ENCODE data around the gene RP2.

Gene RP2

DNA sequence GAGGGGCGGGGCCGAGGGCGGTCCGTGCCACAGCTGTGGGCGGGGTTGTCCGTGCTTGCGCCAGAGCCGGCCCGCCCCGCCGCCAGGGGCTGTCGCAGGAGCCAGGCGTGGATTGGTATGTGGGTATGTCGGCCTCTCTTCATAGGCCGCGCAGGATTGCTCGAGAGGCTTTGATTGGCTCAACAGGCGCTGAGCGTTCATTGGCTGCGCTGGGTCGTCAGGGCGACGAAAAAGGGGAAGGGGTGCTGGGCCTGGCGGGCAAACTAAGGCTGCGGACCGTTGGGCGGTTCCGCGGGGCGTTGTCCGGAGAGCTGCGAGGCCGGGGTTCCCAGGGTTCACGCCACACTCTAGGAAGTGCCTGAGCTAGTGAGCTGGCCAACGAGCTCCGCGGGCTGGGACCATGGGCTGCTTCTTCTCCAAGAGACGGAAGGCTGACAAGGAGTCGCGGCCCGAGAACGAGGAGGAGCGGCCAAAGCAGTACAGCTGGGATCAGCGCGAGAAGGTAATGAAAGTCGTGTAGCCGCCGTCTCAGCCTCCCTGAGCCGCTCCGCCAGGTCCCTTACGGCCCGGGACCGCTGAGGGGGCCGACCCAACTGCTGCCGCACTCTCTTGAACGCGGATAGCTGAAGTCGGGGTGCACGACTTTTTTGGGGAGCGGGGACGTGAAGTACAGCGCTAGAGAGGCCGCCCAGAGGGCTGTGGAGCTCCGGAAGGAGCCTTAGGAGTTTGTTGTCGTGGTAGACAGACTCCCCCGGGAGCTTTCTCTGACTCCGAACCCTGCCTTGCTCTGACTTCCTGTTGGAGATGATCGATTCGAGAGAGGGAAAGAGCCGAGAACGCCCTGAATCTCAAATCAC is at the start of gene RP2:
RP2 (plus strand) TSS at position 343 of the 857 bp plus-strand sequence; CDS start at position 401, 58 bp downstream.
- peak; percentile 95 for DNase-seq

DNA sequence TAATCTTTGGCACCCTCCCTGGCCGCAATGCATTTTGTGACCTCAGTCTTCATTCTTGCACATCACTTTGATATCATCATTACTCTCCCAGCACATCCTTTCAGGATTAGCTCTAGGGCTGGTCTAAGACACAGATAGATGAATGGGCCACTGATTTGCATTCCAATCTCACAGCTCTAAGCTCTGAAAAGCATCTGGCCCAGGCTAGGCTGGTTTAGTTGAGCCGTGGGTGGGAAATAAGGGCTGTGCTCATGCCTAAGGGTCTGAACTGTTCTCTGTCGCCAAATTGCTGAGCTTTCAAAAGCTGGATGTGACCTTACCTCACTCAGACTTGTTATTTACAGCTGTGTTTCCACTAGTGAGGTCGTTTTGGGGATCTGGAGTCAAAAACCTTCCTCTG is 47.9 kb upstream of the RP2 start:
- no peak for DNase-seq

DNA sequence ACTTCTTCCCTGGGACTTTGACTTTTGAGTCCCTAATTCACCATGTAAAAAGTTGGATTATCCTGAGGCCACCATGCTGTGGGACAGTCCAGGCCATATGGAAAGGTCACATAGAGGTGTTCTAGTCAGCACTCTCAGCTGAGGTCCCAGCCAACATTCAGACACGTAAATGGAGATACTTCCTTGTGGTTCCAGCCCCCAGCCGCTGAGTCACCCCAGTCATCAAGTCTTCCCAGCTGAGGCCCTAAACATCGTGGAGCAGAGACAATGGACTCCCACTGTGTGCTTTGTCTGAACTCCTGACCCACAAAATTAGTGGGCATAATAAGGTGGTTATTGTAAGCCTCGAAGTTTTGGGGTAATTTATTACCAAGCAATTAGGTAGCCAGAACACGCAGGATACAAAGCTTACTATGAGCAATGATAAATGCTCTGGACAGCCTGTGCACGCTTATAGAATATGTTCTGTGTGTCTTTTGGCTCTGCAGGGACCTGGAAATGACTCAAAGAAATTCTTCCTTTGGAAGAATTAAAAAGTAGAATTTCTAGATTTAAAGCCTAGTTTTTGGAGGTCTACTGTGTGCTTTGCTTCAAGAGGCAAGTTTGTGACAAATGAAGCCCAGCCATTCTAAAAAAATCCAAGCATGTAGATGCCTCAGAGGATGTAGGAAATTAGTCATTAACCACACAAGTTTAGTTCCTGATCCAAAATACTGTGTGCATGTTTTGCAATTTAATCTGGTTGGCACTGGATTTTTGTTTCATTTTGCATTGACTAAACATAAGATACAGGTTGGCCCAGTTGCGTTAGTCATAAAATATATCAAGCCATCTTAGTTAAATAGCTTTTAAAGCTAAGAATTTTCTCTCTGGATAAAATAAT is 44.7 kb upstream of the RP2 start:
- DNase-seq = no peak

DNA sequence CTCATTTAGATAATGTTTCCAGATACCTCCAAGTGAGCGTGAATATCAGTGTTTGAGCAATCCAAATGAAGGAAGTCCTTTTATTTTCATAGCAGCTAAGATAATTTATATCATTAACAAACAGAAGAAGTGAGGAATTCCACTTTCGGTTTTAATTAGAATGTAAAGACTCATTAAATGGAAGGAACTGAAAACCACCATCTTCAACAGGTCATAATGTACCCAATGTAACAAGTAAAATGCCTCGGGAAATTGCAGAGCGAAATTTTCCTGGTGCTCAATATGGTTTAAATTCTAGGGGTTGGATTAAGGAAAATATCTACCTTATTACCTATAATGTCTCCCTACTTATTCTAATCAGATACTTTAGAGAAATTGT is 44.0 kb upstream of the RP2 start:
- no peak for DNase-seq

DNA sequence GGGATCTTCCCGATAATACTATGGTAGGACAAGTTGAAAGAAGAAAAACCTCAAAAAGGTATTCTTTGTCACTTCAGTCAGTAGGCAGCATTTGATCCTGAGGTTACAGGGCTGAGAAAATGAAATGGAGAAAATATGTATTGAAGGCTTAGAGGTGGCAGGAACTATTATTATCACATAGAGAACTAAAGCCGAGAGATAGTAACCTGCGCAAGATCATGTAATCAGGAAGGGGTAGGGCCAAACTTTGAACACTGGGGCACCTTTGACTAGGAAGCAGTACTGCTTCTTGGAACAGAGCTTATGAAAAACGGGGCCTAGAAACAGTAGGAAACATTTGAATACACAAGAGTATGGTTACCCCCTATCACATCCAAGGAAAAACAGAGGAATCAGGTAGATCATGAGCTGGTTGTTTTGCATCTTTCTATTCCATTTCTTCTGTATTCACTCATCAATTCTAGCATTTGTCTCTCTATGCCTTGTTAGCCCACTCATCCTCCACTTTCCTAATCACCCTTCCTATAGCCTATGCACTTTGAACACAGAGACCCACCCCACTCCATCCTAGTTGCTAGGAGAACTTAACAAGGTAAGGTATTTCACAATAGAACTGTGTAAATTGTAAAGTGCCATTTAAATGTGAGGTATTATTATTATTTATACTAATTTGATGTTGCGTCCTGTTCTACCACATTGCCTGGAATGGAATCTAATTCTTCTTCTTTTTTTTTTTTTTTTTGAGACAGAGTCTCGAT is 43.3 kb upstream of the RP2 start:
- DNase-seq = no peak

DNA sequence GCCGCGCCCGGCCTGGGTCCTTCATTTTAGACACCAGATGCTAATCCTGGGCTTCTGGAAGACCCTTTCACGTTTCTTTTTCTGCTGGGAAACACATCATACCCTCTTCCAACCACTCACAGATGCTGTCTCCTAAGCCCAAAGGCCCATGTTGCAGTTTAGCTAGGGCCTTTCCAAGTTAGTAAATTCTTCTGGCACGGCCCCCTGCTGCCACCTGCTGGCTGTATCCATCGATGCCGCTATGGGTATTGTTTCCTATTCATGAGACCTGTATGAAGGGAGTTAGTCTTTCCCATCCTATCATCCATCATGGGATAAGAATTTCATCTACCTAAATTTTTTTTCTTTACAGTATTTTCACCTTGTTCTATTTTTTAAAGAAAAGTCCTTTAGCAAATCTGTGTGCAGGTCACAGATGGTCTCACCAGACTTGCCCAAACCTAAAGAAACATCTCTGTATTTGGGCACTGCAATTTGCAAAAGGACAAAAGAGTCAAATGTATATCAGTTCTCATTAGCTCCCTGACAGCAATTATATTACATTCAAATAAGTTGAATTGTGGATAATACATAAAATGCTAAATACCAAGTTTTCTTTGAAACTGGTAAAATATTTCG is 40.2 kb upstream of the RP2 start:
- peak; percentile 72 for DNase-seq

DNA sequence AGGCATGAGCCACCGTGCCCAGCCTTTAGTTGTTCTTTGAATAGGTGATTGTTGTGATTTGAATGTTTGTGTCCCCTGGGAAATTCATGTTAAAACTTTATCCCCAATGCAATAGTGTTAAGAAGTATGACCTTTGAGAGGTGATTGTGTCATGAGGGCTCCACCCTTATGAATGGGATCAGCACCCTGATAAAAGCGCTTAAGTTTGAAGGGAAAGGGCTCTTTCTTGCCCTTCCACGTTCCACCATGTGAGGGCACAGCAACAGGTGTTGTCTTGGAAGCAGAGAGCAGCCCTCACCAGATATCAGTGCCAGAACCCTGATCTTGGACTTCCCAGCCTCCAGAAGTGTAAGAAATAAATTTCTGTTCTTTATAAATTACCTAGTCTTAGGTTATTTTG is 33.7 kb upstream of the RP2 start:
- no peak for DNase-seq

DNA sequence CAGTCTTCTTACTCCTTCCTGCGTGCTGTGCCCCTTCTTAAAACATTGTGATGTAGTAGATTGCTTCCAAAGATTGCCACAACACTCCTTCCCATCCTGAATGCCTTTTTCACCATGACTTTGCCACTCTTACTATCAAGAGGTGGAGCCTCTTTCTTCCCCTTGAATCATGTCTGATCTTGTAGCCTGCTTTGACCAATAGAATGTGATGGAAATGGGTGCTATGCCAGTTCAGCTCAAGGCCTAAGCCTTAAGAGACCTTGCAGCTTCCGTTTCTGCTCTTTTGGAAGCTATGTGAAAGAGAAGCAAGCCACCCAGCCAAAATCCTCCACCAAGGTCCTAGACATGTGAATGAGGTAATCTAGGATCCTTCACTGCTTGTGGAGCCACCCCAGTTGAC is 31.6 kb upstream of the RP2 start:
- no peak for DNase-seq

DNA sequence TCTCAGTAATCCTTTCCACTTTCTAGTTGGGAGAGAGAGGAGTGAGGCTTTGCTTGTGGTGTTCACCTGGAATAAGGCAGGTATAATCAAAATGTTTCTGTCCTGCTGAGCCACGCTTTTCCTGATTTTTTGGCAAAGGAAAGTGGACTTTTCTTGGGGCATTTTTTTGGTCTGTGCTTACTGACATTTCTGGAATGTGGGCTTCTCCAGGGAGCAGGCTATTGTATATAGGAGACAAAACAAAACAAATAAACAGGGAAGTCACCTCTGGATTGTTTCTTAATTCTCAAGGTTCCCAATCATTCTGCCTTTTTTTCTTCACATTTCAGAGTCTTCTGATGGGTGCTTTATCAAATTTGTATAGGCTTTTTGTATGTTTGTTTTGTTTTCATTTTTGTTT is 25.7 kb upstream of the RP2 start:
- DNase-seq = no peak

DNA sequence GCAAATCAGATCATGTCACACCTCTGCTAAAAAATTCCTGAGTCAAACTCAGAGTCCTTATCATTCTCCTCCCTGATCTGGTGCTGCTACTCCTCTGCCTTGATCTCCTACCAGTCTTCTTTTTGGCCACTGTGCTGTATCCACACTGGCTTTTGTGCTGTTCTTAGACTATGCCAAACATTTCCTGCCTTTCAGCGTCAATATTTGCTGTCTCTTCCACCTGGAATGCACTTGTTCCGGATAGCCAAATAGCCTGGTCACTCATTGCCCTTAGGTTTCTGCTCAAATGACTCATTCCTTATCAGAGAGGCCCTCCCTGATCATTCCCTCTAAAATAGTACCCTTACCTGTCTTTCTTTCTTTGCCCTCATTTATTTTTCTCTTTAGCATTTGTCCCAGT is 24.4 kb upstream of the RP2 start:
- DNase-seq = no peak

DNA sequence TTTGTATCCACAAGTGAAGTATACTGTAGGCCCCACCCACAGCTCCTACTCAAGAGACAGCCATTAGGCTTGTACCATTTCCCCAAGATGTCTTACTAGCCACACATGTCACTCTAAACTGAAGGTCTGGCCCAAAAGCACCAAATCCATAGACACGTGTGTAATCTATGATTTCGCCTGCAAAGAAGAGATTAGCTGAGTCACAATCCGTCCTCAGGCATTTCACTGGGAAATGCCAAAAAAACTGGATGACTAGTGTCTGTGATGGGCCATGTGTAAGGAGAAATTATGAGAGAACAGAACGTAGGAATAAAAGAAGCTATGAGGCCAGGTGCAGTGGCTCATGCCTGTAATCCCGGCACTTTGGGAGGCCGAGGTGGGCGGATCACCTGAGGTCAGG is 21.9 kb upstream of the RP2 start:
- no peak for DNase-seq

DNA sequence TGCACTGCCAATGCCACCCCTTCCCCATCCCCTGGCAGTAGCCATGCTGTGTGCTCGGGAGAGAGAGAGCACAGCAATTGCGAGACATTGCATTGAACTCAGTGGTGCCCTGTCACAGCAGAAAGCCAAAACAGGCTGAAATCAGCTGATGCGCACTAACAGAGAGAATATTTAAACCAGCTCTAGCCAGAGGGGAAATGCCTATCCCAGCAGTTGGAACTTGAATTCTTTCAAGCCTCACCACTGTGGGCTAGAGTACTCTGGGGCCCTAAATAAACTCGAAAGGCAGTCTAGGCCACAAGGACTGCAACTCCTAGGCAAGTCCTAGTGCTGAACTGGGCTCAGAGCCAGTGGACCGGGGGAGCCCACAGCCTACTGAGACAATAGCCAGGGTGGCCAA is 17.7 kb upstream of the RP2 start:
- no peak for DNase-seq

DNA sequence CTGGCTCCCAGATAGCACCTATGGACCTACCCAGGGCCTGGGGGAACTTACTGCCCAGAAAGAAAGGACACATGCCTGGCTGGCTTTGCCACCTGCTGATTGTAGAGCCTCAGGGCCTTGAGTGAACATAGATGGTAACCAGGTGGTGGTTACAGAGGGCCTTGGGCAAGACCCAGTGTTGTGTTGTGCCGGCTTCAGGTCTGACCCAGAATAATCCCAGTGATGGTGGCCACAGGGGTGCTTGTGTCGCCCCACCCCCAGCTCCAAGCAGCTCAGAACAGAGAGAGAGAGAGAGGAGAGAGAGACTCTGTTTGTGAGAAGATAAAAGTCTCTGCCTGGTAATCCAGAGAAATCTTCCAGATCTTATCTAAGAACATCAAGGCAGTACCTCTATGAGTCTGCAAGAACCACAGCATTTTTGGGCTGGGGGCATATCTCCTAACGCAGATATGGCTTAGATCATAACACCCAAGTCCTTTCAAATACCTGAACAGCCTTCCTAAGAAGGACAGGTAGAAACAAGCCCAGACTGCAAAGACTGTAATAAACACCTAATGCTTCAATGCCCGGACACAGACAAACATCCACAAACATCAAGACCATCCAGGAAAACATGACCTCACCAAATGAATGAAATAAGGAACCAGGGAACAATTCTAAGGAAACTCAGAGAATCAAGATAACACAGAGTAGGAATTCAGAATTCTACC is 16.3 kb upstream of the RP2 start:
- no peak for DNase-seq

DNA sequence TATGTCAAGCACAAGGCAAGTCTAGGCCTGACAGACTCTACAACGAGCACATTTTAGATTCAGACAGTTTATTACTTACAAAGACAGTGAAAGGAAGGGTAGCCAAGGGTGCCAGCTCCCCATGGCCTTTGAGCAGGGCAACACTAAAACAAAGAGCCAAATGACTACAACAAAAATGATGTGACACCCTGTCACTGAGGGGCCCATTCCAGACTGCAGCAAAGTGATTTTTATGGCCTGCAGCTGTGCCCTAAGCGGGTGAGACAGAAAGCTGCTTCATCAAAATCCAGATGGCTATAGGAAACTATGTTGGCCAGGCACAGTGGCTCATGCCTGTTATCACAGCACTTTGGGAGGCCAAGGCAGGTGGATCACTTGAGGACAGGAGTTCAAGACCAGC is 13.4 kb upstream of the RP2 start:
- DNase-seq = no peak

DNA sequence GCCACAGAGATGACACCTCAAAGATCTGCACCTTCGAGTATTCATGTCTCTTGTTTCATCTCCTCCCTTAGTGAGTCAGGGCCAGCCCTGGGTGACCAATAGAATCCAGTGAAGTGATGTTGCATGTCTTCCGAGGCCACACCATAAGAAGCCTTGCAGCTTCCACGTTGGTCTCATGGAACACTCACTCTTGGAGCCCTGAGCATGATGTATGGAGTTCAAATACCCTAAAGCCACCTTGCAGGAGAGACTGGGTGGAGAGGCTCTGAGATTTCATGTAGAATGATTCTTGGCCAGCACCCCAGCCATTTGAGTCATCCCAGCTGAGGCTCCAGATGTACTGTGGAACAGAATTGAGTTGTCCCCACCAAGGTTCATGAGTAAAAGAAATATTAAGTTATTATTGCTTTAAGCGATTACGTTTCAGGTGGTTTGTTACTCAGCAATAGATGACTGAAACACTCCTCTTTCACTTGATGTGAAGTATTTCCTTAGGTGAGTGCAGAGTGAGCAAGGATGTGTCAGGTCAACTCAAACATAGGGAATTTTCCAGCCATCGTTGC is 5.0 kb upstream of the RP2 start:
- no peak for DNase-seq

DNA sequence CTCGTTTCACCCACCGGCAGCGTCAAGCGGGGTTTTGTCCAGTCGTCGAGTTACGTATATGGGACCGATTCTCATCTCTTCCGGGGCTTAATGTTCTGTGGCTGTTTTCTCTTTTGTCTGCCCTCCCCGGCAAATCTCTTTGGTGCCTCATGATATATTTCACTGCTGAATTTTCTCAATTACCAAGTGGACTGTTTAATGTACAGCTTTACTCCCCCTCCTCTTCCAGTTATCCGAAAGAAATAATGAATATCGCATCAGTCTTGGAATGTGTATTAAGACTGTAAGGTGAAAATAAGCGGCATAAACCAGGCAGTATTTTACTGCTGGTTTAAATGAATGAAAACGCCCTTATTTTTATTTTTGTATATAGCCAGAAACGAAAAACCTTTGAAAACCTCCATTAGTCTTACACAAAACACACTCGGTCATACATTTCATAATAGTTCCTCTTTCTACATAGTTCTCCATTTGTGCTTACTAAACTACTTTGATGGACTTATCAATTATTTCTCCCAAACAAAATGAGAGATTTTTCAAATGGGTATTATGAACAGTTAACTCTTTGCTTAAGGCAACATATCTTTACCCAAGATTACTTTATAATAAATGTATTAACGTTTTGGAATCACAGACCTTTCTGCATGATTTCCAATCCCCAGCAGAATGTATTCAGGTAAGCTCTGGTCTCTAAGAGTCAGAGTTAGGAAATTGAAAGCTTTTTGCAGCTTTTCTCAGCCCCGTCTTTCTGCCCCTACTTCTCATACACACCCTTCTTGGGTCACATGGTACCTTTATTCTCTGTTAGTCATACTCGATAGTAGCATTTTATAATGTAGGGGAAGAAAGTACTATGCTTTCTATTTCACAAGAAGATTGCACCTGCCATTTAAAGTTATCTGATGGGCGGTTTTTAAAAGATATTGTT is 979 bp downstream of the RP2 start:
- DNase-seq = no peak

DNA sequence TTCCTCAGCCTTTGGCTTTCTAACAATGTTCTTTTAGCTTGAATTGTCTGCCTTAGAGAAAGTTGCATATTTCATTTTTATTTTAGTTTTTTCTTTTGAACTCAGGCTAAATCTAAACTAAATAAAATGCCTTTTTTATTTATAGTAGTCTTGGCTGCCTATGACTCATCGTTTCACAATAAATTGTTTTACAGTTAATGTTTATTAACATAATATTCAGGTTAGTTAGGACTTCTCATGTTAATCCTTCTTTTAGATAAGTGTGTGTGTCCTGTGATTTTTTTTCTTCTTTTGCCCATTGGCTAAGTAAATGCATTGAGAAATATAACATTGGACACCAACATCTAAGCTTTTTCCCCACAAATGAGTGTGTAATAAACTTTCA is 1.6 kb downstream of the RP2 start:
- DNase-seq = no peak

DNA sequence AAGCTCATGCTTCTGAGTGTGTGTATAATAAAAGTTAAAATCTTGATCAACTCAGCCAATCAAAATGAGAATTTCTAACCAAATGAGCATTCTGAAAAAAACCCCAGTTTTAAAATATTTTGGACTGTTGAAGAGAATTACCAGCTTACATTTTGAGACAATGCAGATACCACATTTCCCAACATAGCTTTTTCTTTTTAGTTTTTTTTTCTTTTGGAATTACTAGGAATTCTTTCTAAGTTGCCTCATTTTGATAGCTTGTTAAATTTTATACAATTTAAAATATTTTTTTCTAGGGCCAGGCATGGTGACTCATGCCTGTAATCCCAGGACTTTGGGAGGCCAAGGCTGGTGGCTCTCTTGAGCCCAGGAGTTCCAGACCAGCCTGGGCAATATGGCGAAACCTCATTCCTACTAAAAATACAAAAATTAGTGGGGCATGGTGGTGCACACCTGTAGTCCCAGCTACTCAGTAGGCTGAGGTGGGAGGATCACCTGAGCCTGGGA is 2.2 kb downstream of the RP2 start:
- DNase-seq = no peak

DNA sequence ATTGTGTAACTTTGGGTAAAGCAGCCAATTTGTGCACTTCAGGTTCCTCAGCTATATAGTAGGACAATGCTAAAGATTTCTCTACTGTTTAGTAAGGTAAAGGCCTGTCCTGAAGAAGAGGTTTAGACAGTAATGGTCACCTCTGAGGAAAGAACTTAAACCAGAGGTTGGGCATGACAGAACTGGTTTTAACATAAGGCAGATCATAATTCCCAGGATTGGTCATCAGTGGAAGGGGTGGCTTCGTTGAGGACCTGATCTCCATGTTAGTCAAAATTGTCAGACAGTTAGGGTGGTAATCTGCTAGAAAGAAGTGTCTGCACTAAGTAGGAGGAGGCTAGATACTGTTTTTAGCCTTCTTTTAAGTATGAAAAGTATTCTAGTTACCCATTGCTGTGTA is 4.1 kb downstream of the RP2 start:
- DNase-seq = no peak

DNA sequence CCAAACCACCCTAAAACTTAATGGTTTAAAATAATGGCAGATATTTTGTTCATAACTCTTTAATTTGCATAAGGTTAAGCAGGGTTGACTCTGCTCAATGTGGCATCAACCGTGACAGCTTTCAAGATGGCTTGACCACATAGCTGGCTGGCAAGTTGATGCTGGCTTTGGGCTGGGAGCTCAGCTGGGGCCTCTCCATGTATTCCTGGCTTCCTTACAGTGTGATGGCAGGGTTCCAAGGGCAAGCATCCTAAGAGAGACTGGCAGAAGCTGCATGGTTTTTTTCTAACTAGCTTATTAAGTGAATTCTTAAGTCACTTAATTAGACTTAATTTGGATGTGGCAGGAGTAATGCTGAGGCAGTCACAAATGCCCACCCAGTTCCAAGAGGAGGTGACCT is 4.5 kb downstream of the RP2 start:
- DNase-seq = no peak

DNA sequence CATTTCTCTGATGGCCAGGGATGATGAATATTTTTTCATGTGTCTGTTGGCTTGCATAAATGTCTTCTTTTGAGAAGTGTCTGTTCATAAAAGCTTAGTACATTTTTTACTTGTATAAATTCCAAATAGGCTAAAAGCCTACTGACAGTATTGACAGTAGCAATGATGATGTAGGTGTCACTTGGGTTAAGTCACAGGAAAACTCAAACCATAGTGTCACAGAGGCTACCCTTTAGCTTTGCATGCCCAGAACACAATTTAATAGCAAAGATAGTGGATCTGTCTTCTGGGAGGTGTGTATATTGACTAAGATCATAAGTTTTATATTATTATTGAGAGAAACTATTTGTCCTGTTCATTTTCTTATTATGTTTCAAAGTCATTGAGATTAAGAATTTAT is 8.1 kb downstream of the RP2 start:
- DNase-seq = no peak
